ENCODE measurements around the gene AFF1.

DNA sequence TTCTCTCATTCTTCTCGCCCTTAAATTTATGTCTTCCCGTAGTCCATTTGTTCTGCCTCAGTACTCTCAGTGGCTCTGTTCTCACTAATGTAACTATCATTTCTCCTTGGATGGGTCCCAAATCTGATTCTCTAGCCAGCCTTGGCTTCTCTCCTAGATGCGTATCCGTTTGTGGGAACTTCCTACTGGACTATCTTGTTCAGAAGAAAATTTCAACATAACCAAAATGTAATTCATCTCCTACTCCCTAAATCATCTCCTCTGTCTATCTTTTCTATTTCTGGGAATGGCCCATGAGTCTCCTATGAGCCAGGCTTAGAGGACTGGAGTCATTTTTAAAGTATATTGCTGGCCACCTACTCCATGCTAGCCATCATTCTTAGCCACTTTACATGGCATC lies 38.2 kb upstream of the AFF1 start:
- TF ChIP-seq, protein P1, sequence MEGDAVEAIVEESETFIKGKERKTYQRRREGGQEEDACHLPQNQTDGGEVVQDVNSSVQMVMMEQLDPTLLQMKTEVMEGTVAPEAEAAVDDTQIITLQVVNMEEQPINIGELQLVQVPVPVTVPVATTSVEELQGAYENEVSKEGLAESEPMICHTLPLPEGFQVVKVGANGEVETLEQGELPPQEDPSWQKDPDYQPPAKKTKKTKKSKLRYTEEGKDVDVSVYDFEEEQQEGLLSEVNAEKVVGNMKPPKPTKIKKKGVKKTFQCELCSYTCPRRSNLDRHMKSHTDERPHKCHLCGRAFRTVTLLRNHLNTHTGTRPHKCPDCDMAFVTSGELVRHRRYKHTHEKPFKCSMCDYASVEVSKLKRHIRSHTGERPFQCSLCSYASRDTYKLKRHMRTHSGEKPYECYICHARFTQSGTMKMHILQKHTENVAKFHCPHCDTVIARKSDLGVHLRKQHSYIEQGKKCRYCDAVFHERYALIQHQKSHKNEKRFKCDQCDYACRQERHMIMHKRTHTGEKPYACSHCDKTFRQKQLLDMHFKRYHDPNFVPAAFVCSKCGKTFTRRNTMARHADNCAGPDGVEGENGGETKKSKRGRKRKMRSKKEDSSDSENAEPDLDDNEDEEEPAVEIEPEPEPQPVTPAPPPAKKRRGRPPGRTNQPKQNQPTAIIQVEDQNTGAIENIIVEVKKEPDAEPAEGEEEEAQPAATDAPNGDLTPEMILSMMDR (IDR thresholded peaks at IDR 0.05; ENCODE audit: insufficient read depth, low read depth, low read length) = no peak
- no peak for TF ChIP-seq EZH2 (IDR thresholded peaks at IDR 0.05; ENCODE audit: insufficient read depth, low read length)
